T-helper 1 cell treated with Interleukin-12 subunit alpha and Interleukin-12 subunit beta and Interleukin-4 antibody, amounts not matched to agents 30 ng/mL and 1 ng/mL, for 36 hours (primary cell): Measurements from ENCODE around the gene SYNC. TPM values are rescaled to one million over a fixed set of nuclear protein-coding genes. Genes with fewer than 3 reads are reported as not detected.

Experiments used
- intact Hi-C: fragments of 100-400 bp; cut with micrococcal nuclease; formaldehyde crosslinking; loops from one replicate; pipeline ENCODE4 v1.15.1; 2024
- total RNA-seq: library from RNA; stranded (reverse); gene quantifications from 2 replicates; pipeline ENCODE4 v1.2.3, GENCODE V29; 2022

SYNC gene
- total RNA-seq, result not detected in 2 replicates

DNA sequence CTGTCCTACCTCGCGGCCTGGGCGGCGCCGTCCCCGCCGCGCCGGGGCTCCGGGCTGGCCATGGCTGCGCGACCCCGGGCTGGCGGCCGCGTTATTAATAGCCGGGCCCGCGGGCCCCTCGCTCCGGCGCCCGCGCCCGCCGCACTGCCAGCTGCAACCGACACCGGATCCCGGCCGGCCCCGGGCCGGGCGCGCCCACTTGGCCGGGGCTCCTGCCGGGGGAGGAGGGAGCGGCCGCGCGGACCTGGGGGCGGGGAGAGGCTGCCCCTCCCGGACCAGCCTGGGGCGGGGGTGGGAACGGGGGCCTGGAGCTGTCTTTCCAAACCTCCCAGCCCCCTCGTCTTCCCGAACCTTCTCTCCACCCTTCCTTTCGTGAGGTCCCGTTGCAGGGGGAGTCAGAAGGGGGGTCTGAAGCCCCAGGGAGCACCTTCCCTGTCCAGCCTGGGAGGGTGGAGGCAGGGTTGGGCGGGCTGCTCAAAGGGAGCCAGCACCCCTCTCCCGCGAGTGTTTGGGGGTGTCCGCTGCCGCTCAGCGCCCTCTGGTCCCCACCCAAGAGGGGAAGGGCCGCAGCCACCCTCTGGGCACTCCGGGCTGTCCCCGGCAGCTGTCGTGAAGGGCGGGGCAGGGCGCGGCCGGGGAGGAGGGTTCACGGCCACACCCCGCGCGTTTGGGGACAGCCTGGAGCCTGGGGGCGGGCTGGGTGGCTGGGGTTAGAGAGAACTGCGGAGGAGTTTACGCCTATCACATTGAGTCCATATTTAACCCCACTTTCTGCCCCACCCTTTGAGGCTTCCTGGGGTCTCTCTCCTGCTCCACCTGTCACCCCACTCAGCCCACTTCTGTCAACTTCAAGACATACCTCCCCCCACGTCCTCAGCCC is at the start of gene SYNC:
Gene SYNC, minus strand, starts transcription at position 172 of the 880 bp plus-strand sequence. Its CDS starts 110 bp downstream, at position 62.
- intact Hi-C loops, result no loop called here

DNA sequence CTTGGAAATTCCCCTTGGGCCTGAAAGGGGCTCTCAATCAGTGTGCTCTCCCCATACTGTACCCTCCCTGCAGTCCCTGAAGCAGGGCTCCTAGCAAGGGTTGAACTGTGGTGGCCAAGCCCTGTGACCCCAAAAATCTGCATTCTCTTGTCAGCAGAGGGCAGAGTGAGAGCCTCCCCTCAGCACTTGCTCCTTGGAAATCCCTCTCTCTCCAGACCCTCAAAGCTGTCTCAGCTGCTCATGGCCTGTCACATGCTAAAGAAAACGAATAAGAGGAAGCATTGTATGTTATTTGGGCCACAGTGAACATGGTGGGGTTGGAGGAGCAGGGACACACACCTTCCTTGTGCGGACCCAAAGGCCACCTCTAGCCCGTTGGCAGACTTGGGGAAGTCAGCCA is 47.2 kb upstream of the SYNC start:
- intact Hi-C loops, result loop anchor here (5.0 kb wide), 1 partner anchor 677 kb away; the partner anchor contains the start of gene TMEM39B

DNA sequence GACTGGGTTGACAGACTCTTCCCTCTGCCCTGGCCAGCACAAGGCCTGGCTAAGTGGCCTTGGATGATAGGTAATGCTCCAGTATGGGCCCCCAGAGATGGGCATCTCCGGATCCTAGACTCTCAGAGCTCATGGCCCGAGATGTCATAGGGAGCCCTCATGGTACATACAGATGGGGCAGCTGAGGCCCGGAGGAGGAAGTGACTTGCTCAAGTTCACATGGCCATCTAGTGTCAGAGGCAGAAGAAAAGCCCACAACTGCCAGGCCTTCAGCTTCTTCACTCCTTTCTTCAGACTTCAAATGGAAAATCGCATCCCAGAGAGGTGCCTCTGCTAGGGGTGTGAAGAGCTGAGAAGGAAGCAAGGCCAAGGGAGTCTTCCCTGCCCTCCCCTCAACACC is 46.8 kb upstream of the SYNC start:
- intact Hi-C loops, result no loop called here

DNA sequence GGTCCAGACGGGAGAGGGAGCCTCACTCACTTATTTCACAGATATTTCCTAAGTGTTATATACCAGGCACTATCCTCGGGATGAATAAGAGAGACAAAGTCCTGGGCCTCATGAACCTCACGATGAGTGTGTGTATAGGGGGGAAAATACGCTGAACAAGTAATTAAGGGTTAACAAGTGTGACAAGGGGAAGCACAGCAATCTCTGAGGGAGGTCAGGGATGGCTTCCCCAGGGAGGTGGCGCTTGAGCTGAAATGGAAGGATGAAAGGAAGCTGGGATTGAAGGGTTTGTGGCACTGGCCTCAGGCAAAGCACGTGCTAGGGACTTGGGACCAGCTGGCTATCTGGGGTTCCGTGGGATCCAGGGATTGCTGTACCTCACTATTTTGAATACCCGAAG is 46.4 kb upstream of the SYNC start:
- intact Hi-C loops, result no loop called here

DNA sequence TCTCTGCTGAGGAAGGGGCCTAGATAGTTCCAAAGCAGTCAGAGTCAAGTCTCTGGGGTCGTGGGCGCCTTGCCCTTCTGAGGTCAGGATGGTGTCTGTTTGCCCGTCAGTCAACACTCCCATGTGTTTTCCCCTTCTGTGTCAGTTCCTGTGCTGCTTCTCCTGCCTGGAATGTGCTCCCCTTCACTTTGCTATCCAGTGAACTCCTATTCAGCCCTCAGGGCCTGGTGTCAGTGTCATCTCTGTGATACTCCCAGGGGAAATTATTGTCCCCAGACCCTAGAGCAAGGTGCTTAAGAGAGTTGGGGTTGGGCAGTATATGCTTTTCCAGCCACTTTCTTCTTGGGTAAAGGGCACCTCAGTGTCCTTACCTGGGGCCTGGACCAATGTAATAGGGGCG is 45.8 kb upstream of the SYNC start:
- intact Hi-C loops, result no loop called here

DNA sequence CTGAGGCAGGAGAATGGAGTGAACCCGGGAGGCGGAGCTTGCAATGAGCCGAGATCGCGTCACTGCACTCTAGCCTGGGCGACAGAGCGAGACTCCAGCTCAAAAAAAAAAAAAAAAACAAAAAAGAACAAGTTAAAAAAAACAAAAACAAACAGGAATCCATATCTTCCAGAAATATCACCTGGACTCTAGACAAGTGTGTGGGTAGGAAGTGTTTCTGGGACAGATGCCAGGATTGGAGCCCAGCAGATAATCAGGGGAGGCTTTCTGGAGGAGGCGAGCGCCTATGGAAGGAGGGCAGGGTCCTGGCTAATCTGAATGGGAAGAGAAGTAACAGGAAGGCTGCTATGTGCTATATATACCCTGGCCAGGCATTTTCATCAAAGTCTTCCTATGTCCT is 43.6 kb upstream of the SYNC start:
- intact Hi-C loops, result no loop called here

DNA sequence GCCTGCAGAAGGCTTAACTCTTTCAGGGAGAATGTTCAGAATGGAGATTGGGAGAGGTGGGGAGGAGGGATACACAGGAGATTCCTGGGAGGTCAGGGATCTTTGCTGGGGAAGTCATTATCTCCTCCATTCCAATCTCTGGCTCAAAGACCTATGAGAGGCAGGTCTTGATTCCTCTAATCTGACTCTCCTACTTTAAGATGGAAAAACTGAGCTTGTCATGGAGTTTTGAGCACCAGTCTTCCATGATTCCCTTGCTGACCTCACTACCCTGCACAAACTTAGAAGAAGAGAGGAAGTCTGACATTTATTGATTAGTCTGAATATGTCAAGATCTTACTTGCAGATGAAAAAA is 41.5 kb upstream of the SYNC start:
- intact Hi-C loops, result no loop called here

DNA sequence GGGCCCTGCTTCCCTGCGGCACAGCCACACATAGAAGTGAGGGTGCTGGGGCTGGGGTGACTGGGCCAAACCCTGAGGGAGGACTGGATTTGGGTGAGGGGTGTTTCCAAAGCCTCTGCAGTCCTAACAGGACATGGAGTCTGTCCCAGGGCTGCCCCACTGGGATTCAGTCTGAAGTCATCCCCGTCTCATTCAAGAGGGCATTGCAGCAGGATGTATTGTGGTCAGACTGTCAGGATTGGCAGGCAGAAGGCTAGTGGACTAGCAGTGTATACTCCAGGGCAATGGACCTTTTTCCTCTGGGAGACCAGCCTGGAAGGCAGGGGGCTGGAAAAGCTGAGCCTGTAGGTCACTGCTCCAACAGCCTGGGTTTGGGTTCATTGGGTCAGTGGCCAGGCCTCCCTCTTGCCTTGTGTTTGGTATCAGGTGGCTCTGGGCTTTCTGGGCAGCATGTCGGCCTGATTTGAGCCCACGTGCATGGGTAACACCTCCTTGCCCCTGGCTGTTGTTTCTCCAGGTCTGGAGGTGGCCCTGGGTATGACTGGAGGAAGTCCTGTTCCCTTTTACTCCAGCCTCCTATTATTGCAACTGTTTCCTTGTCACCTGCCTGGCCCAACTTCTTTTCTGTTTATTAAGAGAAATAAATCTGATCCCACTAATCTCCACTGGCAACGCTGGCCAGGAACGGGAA is 41.0 kb upstream of the SYNC start:
- intact Hi-C loops, result no loop called here

DNA sequence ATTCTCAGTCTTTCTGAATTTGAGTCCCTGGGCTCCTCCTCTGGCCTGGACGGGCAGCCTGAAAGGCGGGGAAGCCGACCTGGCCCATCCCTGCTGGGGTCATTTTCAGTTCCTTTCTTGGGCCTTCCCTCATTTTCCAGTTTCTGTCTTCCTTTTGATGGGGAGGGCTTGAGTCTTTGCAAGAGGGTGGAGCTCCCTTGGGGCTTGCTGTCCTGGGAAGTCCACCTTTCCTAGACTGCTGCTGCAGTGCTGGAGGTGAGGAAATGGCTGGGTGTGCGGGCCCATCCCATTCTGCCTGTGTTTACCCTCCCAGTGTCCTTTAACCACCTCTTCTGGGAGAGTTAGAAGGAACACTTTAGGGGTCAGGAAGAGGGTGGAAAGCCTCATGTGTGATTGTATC is 40.4 kb upstream of the SYNC start:
- intact Hi-C loops, result no loop called here

DNA sequence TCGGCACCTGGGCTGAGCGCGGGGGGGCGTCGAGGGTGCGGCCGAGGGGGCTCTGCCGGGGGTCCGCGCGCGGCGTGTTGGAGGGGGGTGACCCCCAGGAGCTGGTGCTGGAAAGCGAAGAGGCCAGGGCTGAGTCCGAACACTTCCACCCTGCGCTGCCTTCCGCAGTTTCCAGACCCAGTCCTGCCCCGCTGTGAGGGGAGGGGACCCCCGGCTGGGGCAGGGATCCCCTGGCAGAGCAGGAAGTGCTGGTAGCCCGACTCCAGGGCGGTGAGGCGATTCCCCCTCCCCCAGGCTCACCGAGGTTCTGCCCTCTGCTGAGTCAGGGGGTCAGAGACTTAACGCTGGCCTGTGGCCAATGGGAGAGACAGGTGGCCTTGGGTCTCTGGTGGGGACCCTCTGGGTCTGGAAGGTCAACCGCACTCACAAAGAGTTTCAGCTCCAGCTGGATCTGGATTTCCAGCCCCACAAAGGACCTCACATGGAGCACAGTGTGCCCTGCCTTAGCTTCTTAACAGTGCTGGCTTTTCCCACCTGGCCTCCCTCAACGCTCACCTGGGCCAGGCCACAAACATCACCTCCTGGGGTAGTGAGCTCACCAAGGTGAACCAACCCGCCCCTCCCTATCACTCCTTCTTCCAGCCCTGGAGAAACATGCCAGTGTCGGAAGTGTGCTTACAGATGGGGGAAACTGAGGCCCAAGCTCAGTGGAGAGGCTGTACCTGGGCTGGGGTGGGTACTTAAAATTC is 39.8 kb upstream of the SYNC start:
- intact Hi-C loops, result no loop called here

DNA sequence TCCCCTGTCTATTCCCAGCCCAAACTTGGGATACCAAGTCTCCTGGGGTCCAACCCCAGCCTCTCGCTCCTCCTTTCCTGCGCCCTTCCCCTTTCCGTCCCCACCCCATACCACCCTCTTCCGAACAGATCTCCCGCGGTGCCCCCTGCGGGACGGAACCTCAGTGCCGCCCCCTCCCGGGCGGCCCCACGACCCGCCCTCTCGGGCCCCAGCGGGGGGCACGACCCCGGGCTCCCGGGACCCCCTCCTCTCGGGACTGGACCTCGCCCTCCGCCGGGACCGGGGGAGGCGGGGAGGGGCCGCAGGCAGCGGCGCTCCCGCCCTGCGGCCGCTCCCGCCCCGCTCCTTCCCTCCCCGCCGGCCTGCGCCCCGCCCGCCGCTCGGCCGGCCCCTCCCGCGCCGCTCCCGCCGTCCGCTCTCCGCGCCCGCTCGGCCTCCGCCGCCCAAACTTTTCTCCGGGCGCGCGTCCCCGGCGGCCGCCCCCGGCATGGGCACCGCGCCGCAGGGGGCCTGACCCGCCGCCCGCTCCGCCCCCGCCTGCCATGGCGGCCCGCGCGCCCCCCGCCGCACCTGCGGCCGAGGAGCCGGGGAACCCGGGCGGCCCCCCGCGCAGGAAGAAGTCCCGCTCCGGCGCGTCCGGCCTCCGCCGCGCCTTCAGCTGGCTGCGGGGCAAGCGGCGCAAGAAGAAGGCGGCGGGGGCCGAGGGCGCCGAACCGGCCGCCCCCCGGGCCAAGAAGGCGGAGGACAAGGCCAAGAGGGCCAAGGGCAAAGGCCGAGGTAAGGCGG is 39.0 kb upstream of the SYNC start:
- intact Hi-C loops, result no loop called here

DNA sequence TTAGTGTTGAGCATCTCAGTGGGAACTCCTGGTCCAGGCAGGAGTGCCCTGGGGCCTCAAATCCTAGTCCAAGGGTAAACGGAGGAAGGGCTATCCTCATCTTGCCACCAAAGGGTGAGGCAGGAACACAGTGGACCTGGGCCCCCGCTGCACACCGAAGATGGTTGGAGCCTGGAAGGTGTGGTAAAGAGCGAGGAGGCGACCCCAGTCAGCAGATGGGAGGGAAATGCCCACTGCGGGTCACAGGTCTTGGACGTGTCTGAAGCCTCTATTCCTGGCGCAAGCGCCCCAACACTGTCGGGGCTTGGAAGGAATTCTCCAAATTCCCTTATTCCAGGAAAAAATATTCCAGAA is 38.5 kb upstream of the SYNC start:
- intact Hi-C loops, result no loop called here

DNA sequence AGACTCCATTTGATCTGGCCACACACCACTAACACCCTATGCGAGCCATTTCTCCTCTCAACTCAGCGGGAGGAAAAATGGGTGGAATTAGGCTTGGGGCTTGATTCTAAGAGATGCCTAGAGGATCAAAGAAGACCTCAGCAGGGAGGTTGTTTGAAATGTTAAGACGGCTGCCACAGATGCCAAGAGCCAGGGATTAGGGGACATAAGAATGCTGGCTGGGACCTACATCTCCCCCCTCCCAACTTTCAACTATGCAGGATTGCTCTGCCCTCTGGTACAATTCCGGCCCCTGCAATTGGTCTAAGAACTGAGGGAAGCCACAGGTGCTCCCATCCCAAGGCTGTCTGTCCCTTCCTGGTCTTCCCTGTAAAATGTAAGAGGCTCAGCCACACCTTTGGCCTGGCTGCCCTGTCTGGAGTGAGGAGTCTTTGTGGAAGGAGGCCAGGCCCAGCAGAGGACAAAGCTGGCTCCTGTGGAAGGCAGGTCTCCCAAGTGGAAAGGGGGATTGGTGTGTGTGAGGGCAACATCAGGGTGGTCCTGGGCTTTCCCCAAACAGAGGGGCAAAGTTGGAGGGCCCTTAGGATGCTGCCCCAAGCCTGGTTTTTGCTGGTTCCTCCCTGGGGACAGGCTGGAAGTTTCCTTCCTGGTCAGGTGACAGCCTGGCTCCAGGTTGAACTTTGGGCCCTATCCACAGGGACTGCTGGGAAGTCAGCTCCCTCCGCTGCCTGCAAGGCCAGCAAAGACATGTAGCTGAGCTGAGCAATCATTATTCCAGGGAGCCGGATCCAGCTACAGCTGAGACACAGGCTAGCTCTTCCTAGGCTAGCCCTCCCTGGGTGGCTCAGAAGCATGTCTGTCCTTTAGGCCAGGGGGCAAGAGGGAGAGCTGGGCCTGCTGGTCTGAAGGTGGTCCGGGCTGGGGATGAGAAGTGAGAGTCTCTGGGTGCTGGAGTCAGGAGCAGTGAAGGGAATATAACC is 34.5 kb upstream of the SYNC start:
- intact Hi-C loops, result no loop called here

DNA sequence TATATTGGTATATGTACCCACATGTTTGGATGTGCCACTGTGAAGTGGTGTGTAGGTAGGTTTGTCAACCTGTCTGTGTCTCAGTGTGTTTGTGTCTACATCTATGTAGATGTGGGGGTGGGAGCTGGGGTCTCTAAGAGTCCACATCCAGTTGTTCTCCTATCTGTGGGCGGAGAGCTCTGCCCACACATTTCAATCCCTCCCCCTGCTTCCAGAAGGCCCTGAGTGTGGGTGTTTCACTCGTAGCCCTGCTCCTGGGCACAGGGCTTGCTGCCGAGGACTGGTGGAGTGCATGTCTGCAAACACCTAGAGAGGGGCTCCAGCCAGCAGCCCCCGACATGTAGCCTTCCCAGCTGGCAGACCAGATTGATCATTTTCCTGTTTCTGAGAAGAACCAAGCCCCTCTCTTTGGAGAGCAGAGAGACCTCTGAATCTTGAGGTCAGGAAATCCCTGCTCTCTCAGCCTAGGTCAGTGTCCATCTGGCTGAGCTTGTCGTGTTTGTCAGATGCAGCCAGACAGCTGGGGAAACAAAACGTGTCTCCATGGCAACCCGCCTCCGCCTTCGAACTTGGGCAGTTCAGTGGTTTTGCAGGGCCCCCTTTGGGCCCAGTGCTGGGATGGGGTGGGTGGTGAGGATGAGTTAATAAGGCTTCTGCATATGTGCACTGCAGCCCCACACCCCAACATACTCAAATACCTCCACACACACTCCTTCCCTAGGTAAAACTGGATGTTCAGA is 31.2 kb upstream of the SYNC start:
- intact Hi-C loops, result no loop called here

DNA sequence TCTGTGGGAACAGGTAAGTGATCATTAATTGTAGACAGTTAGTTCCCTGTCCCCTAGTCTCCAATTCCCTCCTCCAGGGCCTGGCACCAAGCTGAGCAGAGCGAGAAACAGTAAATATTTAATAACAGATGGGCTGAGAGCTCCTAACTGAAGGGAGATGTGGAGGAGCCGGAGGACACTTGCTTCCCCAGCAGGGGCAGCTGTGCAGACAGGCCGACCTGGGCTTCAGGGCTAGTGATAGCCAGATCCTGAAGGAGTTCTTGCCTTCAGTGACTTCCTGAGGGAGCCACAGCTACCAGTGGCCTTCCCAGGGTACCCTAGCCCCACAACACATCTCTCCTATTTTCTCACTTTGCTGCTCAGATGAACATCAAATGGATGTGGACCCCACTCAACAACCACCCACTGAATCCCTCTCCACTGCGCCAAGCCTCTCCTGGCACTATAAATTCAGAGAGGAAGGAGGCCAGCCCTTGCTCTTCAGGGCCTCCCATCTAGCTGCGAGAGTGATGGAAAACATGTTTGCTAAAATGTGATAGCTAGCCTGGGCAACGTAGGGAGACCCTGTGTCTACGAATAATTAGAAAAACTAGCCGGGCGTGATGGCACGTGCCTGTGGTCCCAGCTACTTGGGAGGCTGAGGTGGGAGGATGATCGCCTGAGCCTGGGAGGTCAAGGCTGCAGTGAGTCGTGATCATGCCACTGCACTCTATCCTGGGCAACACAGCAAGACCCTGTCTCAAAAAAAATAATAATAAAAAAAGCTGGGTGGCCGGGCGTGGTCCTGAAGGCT is 26.9 kb upstream of the SYNC start:
- intact Hi-C loops, result no loop called here

DNA sequence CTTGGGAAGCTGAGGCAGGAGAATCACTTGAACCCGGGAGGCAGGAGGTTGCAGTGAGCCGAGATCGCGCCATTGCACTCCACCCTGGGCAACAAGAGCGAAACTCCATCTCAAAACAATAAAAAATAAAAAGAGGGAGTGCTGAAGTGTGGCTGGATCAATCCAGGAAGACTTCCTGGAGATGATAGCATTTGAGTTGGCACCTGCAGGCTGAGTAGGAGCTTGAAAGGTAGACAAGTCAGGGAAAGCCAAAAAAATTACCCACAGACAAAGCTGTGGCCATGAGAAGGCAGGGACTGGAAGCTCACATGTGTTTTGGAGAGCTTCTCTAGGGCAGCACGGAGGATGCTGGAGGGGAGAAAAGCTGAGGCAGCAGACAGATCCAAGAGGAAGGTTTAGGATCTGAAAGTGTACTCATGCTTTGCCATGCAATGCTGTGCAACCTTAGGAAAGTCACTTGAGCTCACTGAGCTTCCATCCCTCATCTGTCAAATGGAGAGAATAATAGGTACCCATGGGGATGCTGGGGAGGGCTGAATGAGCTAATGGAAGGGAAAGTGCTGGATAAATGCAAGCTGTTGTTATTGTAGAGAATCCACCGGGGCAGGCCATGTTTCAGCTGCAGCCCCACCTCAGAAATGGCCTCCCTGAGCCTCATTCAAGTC is 26.0 kb upstream of the SYNC start:
- intact Hi-C loops, result no loop called here

DNA sequence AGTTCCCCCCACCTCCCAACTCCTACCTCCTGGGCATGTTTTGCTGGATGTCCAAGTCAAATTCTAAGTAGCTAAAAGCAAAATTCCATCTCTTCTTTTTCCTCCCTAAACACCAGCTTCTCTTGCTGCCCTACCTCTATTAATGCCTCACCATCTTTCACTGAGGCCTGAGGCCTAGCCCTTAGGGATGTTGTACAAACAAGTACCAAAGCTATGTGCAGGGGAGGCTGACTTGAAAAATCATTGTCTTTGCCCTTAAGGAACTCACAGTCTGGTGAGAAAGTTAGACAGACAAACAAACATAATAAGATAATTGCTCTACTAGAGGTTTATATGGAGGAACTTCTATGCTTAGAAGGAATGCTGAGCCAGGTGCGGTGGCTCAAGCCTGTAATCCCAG is 25.3 kb upstream of the SYNC start:
- intact Hi-C loops, result no loop called here

DNA sequence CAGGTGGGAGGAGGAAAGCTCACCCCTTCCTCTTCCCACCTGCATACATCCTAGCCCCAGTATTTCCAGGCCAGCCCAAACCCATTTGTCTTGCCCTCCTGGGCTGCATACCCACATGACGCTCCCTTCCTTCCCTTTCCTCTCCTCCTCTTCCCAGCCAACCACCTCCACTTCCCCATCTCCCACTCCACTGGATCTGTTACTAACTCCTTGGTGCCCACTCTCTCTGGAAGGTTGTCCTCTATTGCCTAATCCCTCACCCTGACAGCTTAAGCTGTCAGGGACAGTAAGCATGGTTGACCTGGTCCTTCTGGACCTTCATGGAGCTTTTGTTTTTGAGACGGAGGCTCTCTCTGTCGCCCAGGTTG is 23.0 kb upstream of the SYNC start:
- intact Hi-C loops, result no loop called here
